KG1 (cell line): Measurements from ENCODE around the gene BAIAP2.

ENCODE experiments used
- DNase-seq: peaks from one replicate; lab custom pipeline; 2025; lab: John Stamatoyannopoulos, UW

The BAIAP2 gene

GRCh38 chr17:81052199-81052997, 17.4 kb downstream of the BAIAP2 start:
- DNase-seq = no peak

GRCh38 chr17:81053041-81053970, 18.4 kb downstream of the BAIAP2 start:
- DNase-seq = no peak

- no peak for DNase-seq
Observed at GRCh38 chr17:81054308-81054707, 19.4 kb downstream of the BAIAP2 start.

GRCh38 chr17:81054881-81055370, 20.0 kb downstream of the BAIAP2 start:
- DNase-seq = no peak

GRCh38 chr17:81056312-81056711, 21.4 kb downstream of the BAIAP2 start:
- no peak for DNase-seq

- DNase-seq = no peak
Observed at GRCh38 chr17:81057079-81057730, 22.3 kb downstream of the BAIAP2 start.

DNA sequence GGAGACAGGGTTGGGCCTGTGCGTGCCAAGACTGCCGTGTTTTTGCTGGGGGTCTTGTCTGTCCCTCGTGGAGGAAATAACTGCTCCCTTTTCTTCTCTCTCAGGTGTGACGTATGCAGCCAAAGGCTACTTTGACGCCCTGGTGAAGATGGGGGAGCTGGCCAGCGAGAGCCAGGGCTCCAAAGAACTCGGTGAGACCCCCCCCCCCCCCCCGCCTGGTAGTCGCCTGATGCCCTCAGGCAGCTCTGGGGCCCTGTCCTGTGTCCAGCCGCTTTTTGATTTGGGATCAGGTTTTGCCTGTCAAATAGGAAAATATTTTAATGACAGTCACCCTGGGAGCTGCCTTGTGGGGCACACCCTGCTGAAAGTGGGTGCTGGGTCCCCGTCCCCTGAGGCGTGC, 22.8 kb downstream of the BAIAP2 start:
- DNase-seq = no peak

DNA sequence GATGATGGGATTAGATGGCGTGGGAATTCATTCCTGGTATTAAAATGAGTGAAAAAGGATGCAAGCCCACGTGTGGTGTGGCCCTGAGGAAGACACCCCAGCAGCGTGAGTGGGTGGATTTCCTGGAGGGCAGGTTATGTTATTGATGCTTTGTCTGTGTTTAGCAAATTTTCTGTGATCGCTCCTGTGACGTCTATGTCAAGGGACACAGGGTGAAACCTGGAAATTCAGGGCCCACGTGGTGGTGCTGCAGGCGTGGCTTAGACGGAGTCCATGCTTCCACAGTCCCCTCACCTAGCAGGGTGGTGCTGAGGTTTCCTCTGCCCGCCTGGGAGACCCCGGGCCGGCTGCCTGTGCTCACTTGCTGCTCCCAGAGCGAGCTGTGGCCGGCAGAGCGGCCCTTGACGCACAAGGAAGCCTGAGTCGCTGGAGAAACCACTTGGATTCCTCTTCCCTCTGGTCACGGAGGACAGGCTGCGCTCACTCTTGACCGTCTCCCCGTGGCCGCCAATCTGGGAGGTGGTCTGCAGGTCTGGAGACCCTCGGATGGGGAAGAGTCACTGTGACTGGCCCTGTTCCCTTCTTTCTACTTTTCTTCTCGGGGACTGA, 23.4 kb downstream of the BAIAP2 start:
- DNase-seq = no peak

DNA sequence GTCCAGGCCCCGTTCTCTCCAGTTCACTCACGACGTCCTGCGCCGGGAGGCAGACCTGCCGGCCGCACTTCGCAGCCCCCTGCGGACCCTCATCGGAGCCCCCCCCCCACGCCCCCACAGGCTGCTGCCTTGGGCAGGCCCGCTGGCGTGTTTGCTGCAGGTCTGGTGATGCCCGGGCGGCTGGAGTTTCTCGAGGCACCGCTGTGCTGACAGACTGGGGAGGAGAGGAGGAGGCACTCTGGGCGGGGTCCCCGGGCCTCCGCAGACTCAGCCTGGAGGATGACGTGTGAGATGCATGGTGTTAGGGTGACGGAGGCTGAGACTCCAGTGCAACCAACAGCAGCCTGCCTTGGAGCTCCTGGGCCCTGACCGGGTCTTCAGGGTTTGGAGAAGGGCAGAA, 24.1 kb downstream of the BAIAP2 start:
- DNase-seq = no peak

DNA sequence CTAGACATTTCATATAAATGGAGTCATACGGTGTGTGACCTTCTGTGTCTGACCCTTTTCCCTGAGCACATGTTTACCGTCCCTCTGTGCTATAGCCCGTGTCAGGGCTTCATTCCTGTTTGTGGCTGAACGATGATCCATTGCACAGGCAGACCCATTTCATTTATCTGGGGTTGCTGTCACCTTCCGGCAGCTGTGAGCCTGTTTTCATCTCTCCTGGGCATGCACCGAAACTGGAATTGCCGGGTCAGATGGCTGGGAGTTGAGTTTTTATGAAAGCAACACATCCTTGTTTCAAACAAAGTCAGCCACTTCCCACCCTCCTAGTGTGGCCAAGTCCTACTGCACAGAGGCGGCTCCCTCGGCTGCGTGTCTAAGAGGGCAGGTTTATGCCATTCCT, 25.5 kb downstream of the BAIAP2 start:
- DNase-seq = no peak

DNA sequence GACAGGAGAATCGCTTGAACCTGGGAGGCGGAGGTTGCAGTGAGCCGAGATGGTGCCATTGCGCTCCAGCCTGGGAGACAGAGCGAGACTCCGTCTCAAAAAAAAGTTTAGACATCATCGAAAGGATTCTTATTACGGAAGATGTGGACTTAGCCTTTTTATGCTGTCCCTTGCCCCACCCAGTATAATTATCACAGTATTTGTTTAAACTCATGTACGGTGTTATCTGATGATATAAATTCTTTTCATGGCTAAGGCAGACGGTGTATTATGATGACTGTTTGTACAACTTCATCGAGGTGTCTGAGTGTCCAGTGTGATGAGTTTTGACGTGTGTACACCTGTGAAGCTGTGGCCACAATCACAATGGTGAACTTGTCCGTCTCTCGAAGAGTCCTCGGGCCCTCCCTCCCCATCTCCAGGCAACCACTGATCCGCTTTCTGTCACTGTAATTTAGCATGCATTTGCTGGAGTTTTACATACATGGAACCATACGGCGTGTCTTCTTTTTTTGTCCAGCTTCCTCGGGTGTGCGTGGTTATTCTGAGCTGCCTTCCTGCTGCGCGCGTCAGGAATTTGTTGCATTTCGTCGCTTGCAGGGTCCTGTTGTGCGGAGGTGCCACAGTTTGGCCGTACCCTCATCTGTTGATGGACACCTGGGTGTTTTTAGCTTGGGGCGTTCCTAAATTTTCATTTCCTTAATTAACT, 26.2 kb downstream of the BAIAP2 start:
- no peak for DNase-seq

DNA sequence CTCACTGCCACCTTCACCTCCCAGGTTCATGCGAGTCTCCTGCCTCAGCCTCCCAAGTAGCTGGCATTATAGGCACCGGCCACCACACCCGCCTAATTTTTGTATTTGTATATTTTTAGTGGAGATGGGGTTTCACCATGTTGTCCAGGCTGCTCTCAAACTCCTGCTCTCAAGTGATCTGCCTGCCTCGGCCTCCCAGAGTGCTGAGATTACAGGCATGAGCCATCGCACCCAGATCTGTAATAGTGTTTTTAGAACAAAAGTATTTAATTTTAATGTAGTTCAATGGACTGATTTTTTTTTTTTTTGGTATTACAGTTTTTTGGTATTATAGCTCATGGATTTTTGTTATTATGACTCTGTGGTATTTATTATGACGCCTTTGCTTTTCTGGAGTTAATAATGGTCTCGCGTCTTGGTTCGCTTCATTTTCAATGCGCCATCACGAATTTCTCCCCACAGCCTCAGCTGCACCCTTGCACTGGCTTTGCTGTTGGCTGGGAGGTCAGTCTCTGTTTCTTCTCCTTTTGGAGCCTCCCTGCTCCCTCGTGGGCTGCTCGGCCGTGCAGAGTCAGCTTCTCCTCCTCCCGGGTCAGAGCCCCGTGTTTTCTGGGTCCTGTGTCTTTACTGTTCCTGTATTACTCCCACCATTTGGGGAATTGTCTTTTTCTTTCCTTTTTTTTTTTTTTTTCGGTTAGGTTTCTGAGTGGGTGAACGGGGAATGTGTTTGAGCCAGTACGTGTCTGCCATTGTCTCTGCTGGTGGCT, 27.2 kb downstream of the BAIAP2 start:
- DNase-seq = no peak

DNA sequence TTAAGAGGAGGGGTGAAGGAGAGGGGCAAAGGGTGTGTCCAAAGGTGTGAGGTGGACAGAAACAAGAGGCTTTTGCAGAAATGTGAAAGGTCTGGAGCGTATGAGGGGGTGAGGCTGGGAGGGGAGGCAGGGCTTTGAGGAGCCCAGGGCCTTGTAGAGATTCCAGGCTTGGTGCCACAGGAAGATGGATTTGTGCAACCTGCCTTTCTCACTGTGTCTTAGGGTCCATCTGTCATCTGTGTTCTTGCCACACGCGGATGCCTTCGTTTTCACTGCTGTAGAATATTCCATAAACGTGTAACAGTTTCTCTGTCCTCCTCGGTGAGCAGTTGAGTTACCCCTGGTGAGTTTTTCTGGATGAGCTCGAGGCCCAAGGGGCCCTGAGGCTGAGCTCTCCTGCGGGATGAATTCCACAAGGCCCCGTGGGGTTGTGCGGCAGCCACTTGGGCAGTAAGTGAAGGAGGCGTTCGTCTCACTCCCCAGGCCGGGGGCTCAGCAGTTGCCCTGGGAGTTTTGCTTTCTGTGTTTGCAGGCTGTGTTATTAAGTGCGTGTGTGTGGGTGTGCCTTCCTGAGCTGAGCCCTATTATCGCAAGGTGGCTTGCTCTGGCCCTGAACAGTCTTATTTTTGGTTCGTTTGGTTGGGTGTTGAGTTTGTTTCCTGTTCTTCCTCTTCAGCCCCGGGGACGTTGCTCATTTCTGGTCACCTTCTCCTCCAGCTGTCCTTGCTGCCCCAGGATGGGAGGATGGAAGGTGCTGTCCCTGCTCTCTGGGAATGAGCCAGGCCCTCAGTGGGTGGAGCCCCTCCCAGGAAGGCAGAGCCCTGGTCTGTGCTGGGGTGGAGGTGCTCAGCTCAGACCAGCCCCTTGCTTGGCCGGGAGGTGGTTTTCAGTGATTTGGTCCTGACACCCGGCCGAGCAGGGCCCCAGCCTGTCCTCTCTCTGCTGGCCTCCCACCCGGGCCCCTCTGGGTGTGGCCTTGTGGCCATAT, 28.4 kb downstream of the BAIAP2 start:
- DNase-seq = no peak

DNA sequence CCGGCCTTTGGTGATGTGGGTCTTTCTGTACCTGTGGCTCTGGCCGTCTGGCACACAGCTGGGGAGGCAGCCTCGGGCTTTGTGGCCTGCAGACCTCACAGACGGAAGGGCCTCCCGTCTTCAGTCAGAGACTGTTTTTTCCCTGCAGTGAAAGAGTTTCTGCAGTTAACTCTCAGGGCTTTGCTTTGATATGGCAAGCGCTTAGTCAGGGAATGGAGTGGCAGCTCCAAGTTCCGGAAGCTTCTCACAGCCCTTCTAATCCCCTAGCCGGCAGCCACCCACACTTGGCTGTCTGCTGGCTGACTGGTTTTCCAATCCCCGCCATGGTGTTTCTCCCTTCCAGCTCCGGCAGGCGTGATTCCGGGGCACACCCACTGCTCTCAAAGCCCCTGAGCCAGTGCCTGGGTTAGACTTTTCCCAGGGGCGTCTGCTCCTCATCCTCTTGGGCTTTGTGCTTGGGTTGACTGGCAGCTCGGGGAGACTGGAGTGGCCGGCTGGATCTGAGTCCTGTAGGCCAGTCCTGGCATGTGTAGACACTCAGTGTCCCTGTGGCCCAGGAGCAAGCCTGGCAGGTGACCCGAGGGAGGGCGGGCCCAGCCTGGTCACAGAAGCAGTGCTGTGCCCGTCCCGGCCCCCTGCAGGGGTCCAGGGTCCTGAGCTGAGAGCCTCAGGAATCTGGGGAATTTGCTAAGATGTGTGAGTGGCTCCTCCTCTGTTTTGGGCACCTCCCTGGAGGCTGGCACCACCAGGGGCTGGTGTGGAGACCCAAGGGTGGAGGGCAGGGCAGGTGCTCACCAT, 29.9 kb downstream of the BAIAP2 start:
- DNase-seq = no peak

DNA sequence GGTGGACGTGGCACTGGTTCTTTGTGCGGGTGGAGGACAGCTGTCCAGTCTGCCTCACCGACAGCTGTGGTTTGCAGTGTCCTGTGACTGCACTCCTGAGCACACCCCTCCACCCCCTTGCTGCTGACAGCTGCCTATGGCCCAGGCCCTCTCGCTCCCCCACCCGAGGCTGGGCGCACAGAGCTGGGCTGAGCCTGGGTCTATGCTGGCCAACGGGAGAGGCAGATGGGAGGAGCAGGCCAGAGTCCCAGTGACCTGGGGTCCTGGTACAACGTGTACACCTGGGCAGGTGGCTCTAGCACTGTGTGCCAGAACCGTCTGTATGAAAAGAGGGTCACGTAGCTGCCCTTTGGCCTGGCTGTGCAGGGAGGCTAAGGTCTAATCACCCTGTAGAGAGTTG, 30.5 kb downstream of the BAIAP2 start:
- no peak for DNase-seq

GRCh38 chr17:81066072-81066471, 31.1 kb downstream of the BAIAP2 start:
- no peak for DNase-seq

DNA sequence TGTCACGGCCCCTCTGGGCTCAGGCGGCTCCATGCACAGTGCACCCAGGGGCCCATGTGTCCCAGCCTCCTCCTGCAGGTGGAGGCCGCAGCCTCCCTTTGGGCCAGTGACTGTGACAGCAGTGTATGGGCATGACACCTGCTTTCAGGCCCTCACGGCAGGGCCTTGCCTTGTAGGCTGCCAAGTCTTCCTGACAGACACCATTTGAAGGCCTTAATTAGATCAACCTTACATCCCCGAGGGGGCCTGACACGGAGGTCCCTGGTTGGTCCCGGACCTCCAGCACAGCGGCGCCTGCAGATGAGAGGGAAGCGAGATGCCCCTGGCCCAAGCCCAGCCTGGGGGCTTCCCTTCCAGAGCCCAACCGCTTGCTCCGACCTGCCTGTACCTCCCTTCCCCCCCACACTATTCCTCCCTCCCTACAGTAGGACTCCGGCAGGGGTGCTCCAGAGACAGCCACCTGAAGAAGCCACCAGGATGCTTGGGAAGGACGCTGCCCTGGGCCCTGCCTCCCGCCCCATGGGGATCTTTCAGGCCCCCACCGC, 31.9 kb downstream of the BAIAP2 start:
- DNase-seq = no peak

GRCh38 chr17:81067391-81067811, 32.5 kb downstream of the BAIAP2 start:
- no peak for DNase-seq
